ENCODE data around the gene NAT10.

- TF ChIP-seq CTCF (IDR thresholded peaks at IDR 0.05; ENCODE audit: insufficient read depth, low read depth, low read length) (no peak), EZH2 (IDR thresholded peaks at IDR 0.05; ENCODE audit: insufficient read depth, low read length) (no peak)
Observed at GRCh38 chr11:34185926-34186841, 80.8 kb downstream of the NAT10 start.
